Testis (tissue), 3 donors: ENCODE measurements around the gene PLSCR1. TPM values are rescaled to one million over a fixed set of nuclear protein-coding genes. Genes with fewer than 3 reads are reported as not detected.

Source experiments
- DNase-seq: peaks from one replicate; pipeline ENCODE4 v3.0.0-alpha.2; 2019
- H3K27ac ChIP-seq, 2 donors: fragments of 200-600 bp; sonication (generic); one replicate each; pipeline ENCODE4 v1.5.1; 2019
- H3K27me3 ChIP-seq: fragments of 200-600 bp; sonication (generic); one replicate; pipeline ENCODE4 v1.5.1; 2019
- H3K36me3 ChIP-seq: fragments of 200-600 bp; sonication (generic); one replicate; pipeline ENCODE4 v1.5.1; 2017; ENCODE audit warnings: low read depth; ENCODE audit errors: missing control alignments
- H3K4me1 ChIP-seq: fragments of 200-600 bp; sonication (generic); one replicate; pipeline ENCODE4 v1.5.1; 2019
- H3K4me3 ChIP-seq, 2 donors: fragments of 200-600 bp; sonication (generic); one replicate each; pipeline ENCODE4 v1.5.1; 2017 to 2019
- H3K9me3 ChIP-seq: fragments of 200-600 bp; sonication (generic); one replicate; pipeline ENCODE4 v1.5.1; 2017
- POLR2A ChIP-seq: fragments of 450-650 bp; IDR thresholded peaks from one replicate; pipeline ENCODE4 v1.6.1; 2017; ENCODE audit warnings: antibody characterized with exemption, mild to moderate bottlenecking, moderate library complexity
- WGBS, 2 donors: methylation state at CpG; one replicate each; pipeline ENCODE4 v1.1.5; 2018; 5-methylcytosine and 5-hydroxymethylcytosine counted together
- intact Hi-C: fragments of 100-400 bp; cut with DNase I; formaldehyde crosslinking; loops from one replicate; pipeline ENCODE4 v1.15.1; 2023; ENCODE audit warnings: low total_unique reads
- polyA plus RNA-seq: library from polyadenylated mRNA; stranded (reverse); fragments of 350-450 nt; fragmentation: Illumina TruSeq; extraction: RNeasy Lipid Tissue Mini Kit (QIAGEN cat#74804); gene quantifications from one replicate; pipeline ENCODE4 v1.2.3, GENCODE V29; 2014; ENCODE audit warnings: low read depth, low replicate concordance; ENCODE audit not compliant: insufficient read depth
- total RNA-seq, 2 donors: library from RNA; depleted of rRNA; stranded (reverse); fragments of >200 nt; gene quantifications; one replicate each; pipeline ENCODE4 v1.2.3, GENCODE V29; 2016
- TF ChIP-seq, protein P1 (sequence below), 3 experiments: fragments of 450-650 bp in 2 of 3; fragments of 200-600 bp in 1 of 3; sonication (generic) in 1 of 3; IDR thresholded peaks; one replicate each; pipeline ENCODE4 v1.5.1; 2016 to 2019; ENCODE audit warnings: antibody characterized with exemption in 3 of 3, mild to moderate bottlenecking in 2 of 3, moderate library complexity in 1 of 3

The PLSCR1 gene
- total and polyA plus RNA-seq, 3 donors from 2014 or later, result 32.1 to 83.4 (median 46.9) TPM

DNA sequence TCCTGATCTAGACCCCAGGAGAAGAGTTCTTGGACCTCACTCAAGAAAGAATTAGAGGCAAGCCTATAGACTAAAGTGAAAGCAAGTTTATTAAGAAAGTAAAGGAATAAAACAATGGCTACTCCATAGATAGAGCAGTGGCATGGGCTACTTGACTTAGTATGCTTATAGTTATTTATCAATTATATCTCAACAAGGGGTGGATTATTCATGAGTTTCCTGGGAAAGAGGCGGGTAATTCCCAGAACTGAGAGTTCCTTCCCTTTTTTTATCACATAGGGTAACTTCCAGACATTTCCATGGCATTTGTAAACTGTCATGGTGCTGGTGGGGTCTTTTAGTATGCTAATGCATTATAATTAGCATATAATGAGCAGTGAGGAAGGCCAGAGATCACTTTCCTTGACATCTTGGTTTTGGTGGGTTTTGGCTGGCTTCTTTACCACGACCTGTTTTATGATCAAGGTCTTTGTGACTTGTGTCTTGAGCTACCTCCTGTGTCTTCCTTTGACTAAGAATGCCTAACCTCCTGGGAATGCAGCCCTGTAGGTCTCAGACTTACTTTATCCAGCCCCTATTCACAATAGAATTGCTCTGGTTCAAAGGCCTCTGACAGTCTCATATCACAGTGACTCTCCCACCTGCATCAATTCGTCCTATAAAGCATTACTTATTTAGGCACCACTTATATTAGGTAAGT, 39.8 kb downstream of the PLSCR1 start:
- H3K36me3 ChIP-seq, result no peaks in the 10 kb centered on the region
- TF ChIP-seq, protein P1, sequence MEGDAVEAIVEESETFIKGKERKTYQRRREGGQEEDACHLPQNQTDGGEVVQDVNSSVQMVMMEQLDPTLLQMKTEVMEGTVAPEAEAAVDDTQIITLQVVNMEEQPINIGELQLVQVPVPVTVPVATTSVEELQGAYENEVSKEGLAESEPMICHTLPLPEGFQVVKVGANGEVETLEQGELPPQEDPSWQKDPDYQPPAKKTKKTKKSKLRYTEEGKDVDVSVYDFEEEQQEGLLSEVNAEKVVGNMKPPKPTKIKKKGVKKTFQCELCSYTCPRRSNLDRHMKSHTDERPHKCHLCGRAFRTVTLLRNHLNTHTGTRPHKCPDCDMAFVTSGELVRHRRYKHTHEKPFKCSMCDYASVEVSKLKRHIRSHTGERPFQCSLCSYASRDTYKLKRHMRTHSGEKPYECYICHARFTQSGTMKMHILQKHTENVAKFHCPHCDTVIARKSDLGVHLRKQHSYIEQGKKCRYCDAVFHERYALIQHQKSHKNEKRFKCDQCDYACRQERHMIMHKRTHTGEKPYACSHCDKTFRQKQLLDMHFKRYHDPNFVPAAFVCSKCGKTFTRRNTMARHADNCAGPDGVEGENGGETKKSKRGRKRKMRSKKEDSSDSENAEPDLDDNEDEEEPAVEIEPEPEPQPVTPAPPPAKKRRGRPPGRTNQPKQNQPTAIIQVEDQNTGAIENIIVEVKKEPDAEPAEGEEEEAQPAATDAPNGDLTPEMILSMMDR (IDR thresholded peaks at IDR 0.05), result no peak
- no peak for TF ChIP-seq POLR2A
- no peaks in the 10 kb centered on the region for H3K27me3 ChIP-seq
- WGBS, 2 donors, result 62 to 68% methylated on average over 3 of the region's 3 CpGs
- H3K4me3 ChIP-seq, result no peak overlapping the region
- H3K9me3 ChIP-seq, result no peaks in the 10 kb centered on the region
- H3K4me1 ChIP-seq, result no peaks in the 10 kb centered on the region
- intact Hi-C loops, result no loop called here
- no peak for DNase-seq
- no peak overlapping the region for H3K27ac ChIP-seq

DNA sequence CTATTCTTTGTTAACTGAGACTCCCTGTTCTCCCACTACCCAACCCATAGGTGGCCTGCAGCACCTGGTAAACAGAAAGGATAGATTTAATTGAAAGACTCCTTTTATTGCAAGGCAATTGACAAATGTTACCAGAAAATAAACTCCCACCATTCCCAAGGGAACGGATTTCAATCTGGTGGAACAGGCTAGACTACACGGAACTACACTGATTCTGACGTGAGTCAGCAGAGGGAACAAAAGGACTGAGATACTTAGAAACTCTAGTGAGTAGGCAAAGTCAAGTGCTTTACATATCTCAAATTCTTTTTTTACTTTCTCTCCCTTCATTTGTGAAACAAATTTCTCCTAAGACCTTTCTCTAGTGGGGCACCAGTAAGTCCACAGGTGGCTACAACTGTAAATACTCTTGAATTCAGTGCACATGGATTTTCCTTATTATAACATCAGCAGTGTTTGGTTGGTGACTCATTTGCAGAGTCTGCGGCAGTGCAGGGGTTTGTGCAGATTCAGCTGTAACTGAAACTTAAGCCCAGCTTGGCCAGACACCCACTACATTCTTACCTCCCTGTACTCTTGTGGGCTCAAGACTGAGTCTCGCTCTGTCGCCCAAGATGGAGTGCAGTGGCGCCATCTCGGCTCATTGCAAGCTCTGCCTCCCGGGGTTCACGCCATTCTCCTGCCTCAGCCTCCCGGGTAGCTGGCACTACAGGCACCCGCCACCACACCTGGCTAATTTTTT, 40.8 kb downstream of the PLSCR1 start:
- Histone ChIP-seq H3K4me1 (no peaks in the 10 kb centered on the region), H3K9me3 (no peaks in the 10 kb centered on the region), H3K27me3 (no peaks in the 10 kb centered on the region), H3K4me3 (peak overlapping the region; percentile 20 to 25), H3K36me3 (no peaks in the 10 kb centered on the region), H3K27ac (no peak overlapping the region)
- 55 to 79% methylated on average over 12 of the region's 12 CpGs for WGBS, 2 donors
- intact Hi-C loops, result no loop called here
- TF ChIP-seq POLR2A, result no peak
- TF ChIP-seq, protein P1 (IDR thresholded peaks at IDR 0.05), result no peak
- no peak for DNase-seq

DNA sequence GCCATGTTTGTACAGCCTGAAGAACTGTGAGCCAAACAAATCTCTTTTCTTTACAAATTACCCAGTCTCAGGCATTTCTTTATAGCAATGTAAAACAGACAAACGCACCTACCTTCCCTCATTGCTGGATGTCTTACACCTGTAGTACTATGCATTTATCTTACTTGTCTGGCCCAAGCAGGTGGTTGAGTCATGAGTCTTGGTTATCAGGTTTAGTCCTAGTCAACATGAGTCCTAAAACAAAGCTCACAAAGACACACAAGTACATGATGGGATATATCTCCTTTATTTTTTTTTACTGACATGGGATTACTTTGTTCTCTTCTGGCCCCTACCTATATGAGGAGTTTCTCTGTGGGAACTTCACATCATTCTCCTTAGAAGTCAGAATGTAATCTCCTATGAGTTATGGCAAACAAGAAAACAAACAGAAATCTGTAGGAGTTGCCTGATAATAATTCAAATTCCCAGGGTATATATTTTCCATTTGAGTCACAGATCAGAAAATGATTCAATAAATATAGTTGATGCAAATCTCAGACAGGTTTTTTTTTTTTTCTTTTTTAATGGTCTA, 41.4 kb downstream of the PLSCR1 start:
- DNase-seq, result no peak
- WGBS, 2 donors, result 93 to 97% methylated on average over 1 of the region's 1 CpG
- Histone ChIP-seq H3K27ac (no peak overlapping the region), H3K27me3 (no peaks in the 10 kb centered on the region), H3K4me3 (no peak overlapping the region), H3K36me3 (no peaks in the 10 kb centered on the region), H3K4me1 (no peaks in the 10 kb centered on the region), H3K9me3 (no peaks in the 10 kb centered on the region)
- intact Hi-C loops, result no loop called here
- TF ChIP-seq, protein P1 (IDR thresholded peaks at IDR 0.05), result no peak
- TF ChIP-seq POLR2A, result no peak

GRCh38 chr3:146501752-146502151, 42.7 kb downstream of the PLSCR1 start:
- Histone ChIP-seq H3K9me3 (no peaks in the 10 kb centered on the region), H3K36me3 (no peaks in the 10 kb centered on the region)
- intact Hi-C loops, result no loop called here

More at GRCh38 chr3:146501752-146502151, 42.7 kb downstream of the PLSCR1 start:
- Histone ChIP-seq H3K4me3 (no peak overlapping the region), H3K4me1 (no peaks in the 10 kb centered on the region), H3K27ac (no peak overlapping the region), H3K27me3 (no peaks in the 10 kb centered on the region)
- TF ChIP-seq, protein P1 (IDR thresholded peaks at IDR 0.05), result no peak
- TF ChIP-seq POLR2A, result no peak
- DNase-seq, result no peak
